HepG2 (cell line): ENCODE measurements around the gene HSCB. TPM values are rescaled to one million over a fixed set of nuclear protein-coding genes. Genes with fewer than 3 reads are reported as not detected.

Source experiments
- FOXC1 ChIP-seq: sonication (generic); formaldehyde crosslinking; IDR thresholded peaks from 2 replicates; pipeline ENCODE4 v1.8.0; 2022; ENCODE audit warnings: mild to moderate bottlenecking, missing genetic modification reagents, borderline replicate concordance
- KLF9 ChIP-seq: IDR thresholded peaks from 2 replicates; pipeline ENCODE4 v1.6.1; 2016; ENCODE audit warnings: low read depth
- PITX1 ChIP-seq: sonication (generic); formaldehyde crosslinking; IDR thresholded peaks from 2 replicates; pipeline ENCODE4 v1.5.1; 2020; ENCODE audit warnings: mild to moderate bottlenecking, missing genetic modification reagents
- PRMT3 ChIP-seq: sonication (generic); formaldehyde crosslinking; IDR thresholded peaks from 2 replicates; pipeline ENCODE4 v1.8.1; 2022; ENCODE audit warnings: low read depth, mild to moderate bottlenecking, moderate library complexity, missing genetic modification reagents, borderline replicate concordance
- RORA ChIP-seq: sonication (generic); formaldehyde crosslinking; IDR thresholded peaks from 2 replicates; pipeline ENCODE4 v1.5.0; 2020; ENCODE audit warnings: mild to moderate bottlenecking, missing genetic modification reagents, moderate library complexity
- SOX13 ChIP-seq, 3 experiments: fragments of 450-650 bp in 1 of 3; sonication (generic) in 1 of 3; formaldehyde crosslinking in 1 of 3; IDR thresholded peaks in 2 of 3; conservative IDR thresholded peaks in 1 of 3; 2 replicates each; pipeline versions ENCODE4 v1.5.0 to v1.6.1; 2016 to 2020; ENCODE audit warnings: antibody characterized with exemption in 1 of 3, mild to moderate bottlenecking in 1 of 3, missing compliant biosample characterization in 1 of 3, missing genetic modification reagents in 1 of 3, moderate library complexity in 1 of 3
- ZNF260 ChIP-seq: sonication (generic); formaldehyde crosslinking; IDR thresholded peaks from 2 replicates; pipeline ENCODE4 v1.4.0; 2020; ENCODE audit warnings: missing genetic modification reagents, low read depth, mild to moderate bottlenecking, borderline replicate concordance
- ZNF703 ChIP-seq: sonication (generic); formaldehyde crosslinking; IDR thresholded peaks from 2 replicates; pipeline ENCODE4 v1.5.1; 2020; ENCODE audit warnings: missing genetic modification reagents, mild to moderate bottlenecking, moderate library complexity, borderline replicate concordance
- polyA plus RNA-seq, 8 experiments: library from polyadenylated mRNA; depleted of rRNA in 3 of 8; stranded (reverse) in 7 of 8; unstranded in 1 of 8; fragments of >200 nt; fragmentation: Illumina TruSeq in 4 of 8; extraction: Trizol in 4 of 8; gene quantifications; 2 replicates each; pipeline versions ENCODE4 v1.2.1 to v1.2.3, GENCODE V29; 2011 to 2016; ENCODE audit warnings: low read depth in 4 of 8, missing spikeins in 1 of 8, mixed read lengths in 1 of 8; ENCODE audit not compliant: insufficient read depth in 1 of 8
- total RNA-seq, 5 experiments: library from RNA; depleted of rRNA; stranded (reverse); fragments of >200 nt; fragmentation: Illumina TruSeq; extraction: Trizol; gene quantifications; 2 replicates each; pipeline ENCODE4 v1.2.3, GENCODE V29; 2016; ENCODE audit warnings: low read depth in 1 of 5
- TF ChIP-seq, protein P1 (sequence below): sonication (generic); formaldehyde crosslinking; IDR thresholded peaks from 2 replicates; pipeline ENCODE4 v1.5.1; 2020; ENCODE audit warnings: missing genetic modification reagents, mild to moderate bottlenecking, borderline replicate concordance
- TF ChIP-seq, protein P2 (sequence below): sonication (generic); formaldehyde crosslinking; IDR thresholded peaks from 2 replicates; pipeline ENCODE4 v1.4.0; 2020; ENCODE audit warnings: missing genetic modification reagents, mild to moderate bottlenecking, borderline replicate concordance
- TF ChIP-seq, protein P3 (sequence below): sonication (generic); formaldehyde crosslinking; IDR thresholded peaks from 2 replicates; pipeline ENCODE4 v1.4.0; 2020; ENCODE audit warnings: missing genetic modification reagents
- TF ChIP-seq, protein P4 (sequence below): sonication (generic); formaldehyde crosslinking; IDR thresholded peaks from 2 replicates; pipeline ENCODE4 v1.9.0; 2021; ENCODE audit warnings: missing genetic modification reagents, borderline replicate concordance
- TF ChIP-seq, protein P5 (sequence below): sonication (generic); formaldehyde crosslinking; IDR thresholded peaks from 2 replicates; pipeline ENCODE4 v1.5.1; 2020; ENCODE audit warnings: mild to moderate bottlenecking, missing genetic modification reagents

HSCB gene
- total and polyA plus RNA-seq, 2 of the 13 experiments (the other 11 are each of a cell fraction or from before 2014, with no cell fraction given): 15.4 to 20.9 TPM

DNA sequence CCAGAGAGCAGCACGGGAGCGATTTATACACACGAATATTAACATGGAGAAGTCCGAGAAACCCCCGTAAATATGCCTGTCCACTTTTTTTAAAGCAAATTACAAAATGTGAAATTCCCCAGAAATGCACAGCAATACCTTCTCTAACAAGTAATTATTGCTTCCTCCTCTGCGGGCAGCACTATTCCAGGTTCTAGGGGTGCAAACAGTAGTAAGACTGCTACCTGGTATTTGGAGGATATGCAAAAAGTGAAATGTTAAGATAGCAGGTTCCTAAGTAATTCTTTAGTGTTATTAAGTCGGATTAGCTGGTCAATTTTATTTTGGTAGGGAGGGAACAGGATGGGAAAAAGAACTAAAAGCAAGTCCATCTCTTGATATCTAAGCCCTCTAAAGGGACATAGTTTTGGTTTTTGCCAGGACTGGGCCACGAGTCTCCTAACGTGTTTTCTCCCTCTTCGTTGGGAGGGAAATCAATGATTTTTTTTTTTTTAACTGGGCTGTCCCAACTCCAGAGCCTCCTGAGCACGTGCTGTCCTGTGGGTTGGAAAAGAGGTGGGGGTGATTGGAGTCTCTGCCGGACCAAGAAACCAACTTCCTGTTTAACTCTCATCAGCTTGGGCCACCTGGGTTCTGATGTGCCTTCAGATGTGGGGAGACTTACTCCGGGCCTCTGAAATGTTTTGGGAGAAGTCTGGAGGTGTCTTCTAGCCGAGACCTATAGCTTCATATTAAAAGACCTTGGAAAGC lies 60.2 kb downstream of the HSCB start (continued):
- TF ChIP-seq SOX13 (IDR thresholded peaks at IDR 0.05) (peak; percentile 60; the same call in 1 of the 2 replicates), SOX13 (CRISPR knock-in tag; conservative IDR thresholded peaks at IDR 0.05 in 1 of 2, IDR thresholded peaks at IDR 0.05 in 1 of 2) (peak in 1 of 2 experiments; percentile 60; a peak in 2 of 4 replicates), PITX1 (CRISPR knock-in tag) (peak; percentile 50), FOXC1 (CRISPR knock-in tag) (no peak), RORA (peak; percentile 87; the same call in 1 of the 2 replicates), KLF9 (CRISPR knock-in tag) (0 out of 2 replicates have a peak, but pooled peaks have one; percentile 70), PRMT3 (no peak), ZNF703 (0 out of 2 replicates have a peak, but pooled peaks have one; percentile 8), ZNF260 (CRISPR knock-in tag) (no peak)
- TF ChIP-seq, protein P1, sequence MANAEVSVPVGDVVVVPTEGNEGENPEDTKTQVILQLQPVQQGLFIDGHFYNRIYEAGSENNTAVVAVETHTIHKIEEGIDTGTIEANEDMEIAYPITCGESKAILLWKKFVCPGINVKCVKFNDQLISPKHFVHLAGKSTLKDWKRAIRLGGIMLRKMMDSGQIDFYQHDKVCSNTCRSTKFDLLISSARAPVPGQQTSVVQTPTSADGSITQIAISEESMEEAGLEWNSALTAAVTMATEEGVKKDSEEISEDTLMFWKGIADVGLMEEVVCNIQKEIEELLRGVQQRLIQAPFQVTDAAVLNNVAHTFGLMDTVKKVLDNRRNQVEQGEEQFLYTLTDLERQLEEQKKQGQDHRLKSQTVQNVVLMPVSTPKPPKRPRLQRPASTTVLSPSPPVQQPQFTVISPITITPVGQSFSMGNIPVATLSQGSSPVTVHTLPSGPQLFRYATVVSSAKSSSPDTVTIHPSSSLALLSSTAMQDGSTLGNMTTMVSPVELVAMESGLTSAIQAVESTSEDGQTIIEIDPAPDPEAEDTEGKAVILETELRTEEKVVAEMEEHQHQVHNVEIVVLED (CRISPR knock-in tag): 0 out of 2 replicates have a peak, but pooled peaks have one; percentile 17
- TF ChIP-seq, protein P2, sequence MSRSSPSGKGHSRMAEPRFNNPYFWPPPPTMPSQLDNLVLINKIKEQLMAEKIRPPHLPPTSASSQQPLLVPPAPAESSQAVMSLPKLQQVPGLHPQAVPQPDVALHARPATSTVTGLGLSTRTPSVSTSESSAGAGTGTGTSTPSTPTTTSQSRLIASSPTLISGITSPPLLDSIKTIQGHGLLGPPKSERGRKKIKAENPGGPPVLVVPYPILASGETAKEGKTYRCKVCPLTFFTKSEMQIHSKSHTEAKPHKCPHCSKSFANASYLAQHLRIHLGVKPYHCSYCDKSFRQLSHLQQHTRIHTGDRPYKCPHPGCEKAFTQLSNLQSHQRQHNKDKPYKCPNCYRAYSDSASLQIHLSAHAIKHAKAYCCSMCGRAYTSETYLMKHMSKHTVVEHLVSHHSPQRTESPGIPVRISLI (CRISPR knock-in tag): peak; percentile 99
- TF ChIP-seq, protein P3, sequence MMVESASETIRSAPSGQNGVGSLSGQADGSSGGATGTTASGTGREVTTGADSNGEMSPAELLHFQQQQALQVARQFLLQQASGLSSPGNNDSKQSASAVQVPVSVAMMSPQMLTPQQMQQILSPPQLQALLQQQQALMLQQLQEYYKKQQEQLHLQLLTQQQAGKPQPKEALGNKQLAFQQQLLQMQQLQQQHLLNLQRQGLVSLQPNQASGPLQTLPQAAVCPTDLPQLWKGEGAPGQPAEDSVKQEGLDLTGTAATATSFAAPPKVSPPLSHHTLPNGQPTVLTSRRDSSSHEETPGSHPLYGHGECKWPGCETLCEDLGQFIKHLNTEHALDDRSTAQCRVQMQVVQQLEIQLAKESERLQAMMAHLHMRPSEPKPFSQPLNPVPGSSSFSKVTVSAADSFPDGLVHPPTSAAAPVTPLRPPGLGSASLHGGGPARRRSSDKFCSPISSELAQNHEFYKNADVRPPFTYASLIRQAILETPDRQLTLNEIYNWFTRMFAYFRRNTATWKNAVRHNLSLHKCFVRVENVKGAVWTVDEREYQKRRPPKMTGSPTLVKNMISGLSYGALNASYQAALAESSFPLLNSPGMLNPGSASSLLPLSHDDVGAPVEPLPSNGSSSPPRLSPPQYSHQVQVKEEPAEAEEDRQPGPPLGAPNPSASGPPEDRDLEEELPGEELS: peak; percentile 85
- TF ChIP-seq, protein P4, sequence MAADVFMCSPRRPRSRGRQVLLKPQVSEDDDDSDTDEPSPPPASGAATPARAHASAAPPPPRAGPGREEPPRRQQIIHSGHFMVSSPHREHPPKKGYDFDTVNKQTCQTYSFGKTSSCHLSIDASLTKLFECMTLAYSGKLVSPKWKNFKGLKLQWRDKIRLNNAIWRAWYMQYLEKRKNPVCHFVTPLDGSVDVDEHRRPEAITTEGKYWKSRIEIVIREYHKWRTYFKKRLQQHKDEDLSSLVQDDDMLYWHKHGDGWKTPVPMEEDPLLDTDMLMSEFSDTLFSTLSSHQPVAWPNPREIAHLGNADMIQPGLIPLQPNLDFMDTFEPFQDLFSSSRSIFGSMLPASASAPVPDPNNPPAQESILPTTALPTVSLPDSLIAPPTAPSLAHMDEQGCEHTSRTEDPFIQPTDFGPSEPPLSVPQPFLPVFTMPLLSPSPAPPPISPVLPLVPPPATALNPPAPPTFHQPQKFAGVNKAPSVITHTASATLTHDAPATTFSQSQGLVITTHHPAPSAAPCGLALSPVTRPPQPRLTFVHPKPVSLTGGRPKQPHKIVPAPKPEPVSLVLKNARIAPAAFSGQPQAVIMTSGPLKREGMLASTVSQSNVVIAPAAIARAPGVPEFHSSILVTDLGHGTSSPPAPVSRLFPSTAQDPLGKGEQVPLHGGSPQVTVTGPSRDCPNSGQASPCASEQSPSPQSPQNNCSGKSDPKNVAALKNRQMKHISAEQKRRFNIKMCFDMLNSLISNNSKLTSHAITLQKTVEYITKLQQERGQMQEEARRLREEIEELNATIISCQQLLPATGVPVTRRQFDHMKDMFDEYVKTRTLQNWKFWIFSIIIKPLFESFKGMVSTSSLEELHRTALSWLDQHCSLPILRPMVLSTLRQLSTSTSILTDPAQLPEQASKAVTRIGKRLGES (CRISPR knock-in tag): peak; percentile 88
- TF ChIP-seq, protein P5, sequence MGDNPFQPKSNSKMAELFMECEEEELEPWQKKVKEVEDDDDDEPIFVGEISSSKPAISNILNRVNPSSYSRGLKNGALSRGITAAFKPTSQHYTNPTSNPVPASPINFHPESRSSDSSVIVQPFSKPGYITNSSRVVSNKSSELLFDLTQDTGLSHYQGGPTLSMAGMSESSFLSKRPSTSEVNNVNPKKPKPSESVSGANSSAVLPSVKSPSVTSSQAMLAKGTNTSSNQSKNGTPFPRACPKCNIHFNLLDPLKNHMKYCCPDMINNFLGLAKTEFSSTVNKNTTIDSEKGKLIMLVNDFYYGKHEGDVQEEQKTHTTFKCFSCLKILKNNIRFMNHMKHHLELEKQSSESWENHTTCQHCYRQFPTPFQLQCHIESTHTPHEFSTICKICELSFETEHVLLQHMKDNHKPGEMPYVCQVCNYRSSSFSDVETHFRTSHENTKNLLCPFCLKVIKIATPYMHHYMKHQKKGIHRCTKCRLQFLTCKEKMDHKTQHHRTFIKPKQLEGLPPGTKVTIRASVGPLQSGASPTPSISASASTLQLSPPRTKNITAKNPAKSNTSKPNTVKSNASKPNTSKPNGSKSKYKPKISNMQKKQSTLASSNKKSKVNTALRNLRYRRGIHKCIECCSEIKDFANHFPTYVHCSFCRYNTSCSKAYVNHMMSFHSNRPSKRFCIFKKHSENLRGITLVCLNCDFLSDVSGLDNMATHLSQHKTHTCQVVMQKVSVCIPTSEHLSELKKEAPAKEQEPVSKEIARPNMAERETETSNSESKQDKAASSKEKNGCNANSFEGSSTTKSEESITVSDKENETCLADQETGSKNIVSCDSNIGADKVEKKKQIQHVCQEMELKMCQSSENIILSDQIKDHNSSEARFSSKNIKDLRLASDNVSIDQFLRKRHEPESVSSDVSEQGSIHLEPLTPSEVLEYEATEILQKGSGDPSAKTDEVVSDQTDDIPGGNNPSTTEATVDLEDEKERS (CRISPR knock-in tag): peak; percentile 53; the same call in 1 of the 2 replicates
